Stomach (tissue), 9 donors: ENCODE measurements around the gene RAP2B. TPM values are rescaled to one million over a fixed set of nuclear protein-coding genes. Genes with fewer than 3 reads are reported as not detected.
"Not testable (repeated sequence)": the region's sequence is repeated elsewhere in the genome, so short reads cannot be mapped to it uniquely, and the experiment has no call there.

Experiments used
- DNase-seq, 2 donors: peaks; one replicate each; pipeline versions ENCODE4 v3.0.0 to v3.0.0-alpha.2; 2013 to 2019
- H3K27ac ChIP-seq, 5 donors: fragments of 200-600 bp in 4 of 5; sonication (generic) in 4 of 5; one replicate each; pipeline ENCODE4 v1.5.1; 2013 to 2019; ENCODE audit warnings: mild to moderate bottlenecking in 1 of 5, moderate library complexity in 1 of 5
- H3K27me3 ChIP-seq, 3 donors: fragments of 200-600 bp; sonication (generic); one replicate each; pipeline ENCODE4 v1.5.1; 2017 to 2019; ENCODE audit warnings: mixed run types in 1 of 3
- H3K36me3 ChIP-seq, 4 donors: fragments of 200-600 bp; sonication (generic); 1 replicate in 3 of 4; 2 replicates in 1 of 4; pipeline ENCODE4 v1.5.1; 2016 to 2019
- H3K4me1 ChIP-seq, 4 donors: fragments of 200-600 bp; sonication (generic); one replicate each; pipeline ENCODE4 v1.5.1; 2016 to 2019
- H3K4me3 ChIP-seq, 4 donors: fragments of 200-600 bp; sonication (generic) in 3 of 4; one replicate each; pipeline ENCODE4 v1.5.1; 2016 to 2019; ENCODE audit warnings: mild to moderate bottlenecking in 1 of 4
- H3K9me3 ChIP-seq, 4 donors: fragments of 200-600 bp; sonication (generic); one replicate each; pipeline ENCODE4 v1.5.1; 2016 to 2019
- EP300 ChIP-seq: sonication (generic); formaldehyde crosslinking; IDR thresholded peaks from one replicate; pipeline ENCODE4 v1.6.1; 2017; ENCODE audit warnings: antibody characterized with exemption
- POLR2A ChIP-seq, 4 donors: fragments of 450-650 bp; IDR thresholded peaks; one replicate each; pipeline ENCODE4 v1.6.1; 2016; ENCODE audit warnings: antibody characterized with exemption in 4 of 4, control low read depth in 2 of 4, mild to moderate bottlenecking in 1 of 4, moderate library complexity in 1 of 4
- POLR2AphosphoS5 ChIP-seq, 3 donors: sonication (generic); formaldehyde crosslinking; IDR thresholded peaks; one replicate each; pipeline ENCODE4 v1.6.1; 2016; ENCODE audit warnings: antibody characterized with exemption in 3 of 3
- WGBS, 5 donors: extraction: QIAGEN DNeasy Blood & Tissue Kit in 3 of 5; methylation state at CpG; one replicate each; pipeline versions ENCODE4 v1.1.5 to v1.1.7; 2013 to 2018; 5-methylcytosine and 5-hydroxymethylcytosine counted together
- intact Hi-C: fragments of 100-400 bp; cut with DNase I; formaldehyde crosslinking; loops from one replicate; pipeline ENCODE4 v1.15.1; 2023; ENCODE audit warnings: low total_unique reads
- polyA plus RNA-seq, 3 donors: library from polyadenylated mRNA; stranded (reverse); fragments of 200-250 nt; gene quantifications; one replicate each; pipeline ENCODE4 v1.2.3, GENCODE V29; 2013
- total RNA-seq, 5 donors: library from RNA; depleted of rRNA; stranded (reverse); fragments of >200 nt; gene quantifications; one replicate each; pipeline versions ENCODE4 v1.1.0 to v1.2.3, GENCODE V29; 2014 to 2016
- TF ChIP-seq, protein P1 (sequence below), 7 experiments: fragments of 450-650 bp in 4 of 7; fragments of 200-600 bp in 3 of 7; sonication (generic) in 3 of 7; IDR thresholded peaks; one replicate each; pipeline ENCODE4 v1.5.1; 2016 to 2019; ENCODE audit warnings: antibody characterized with exemption in 7 of 7, control low read depth in 2 of 7, mild to moderate bottlenecking in 1 of 7
- donor health status: healthy with polysubstance abuse.
- donor health status: Bipolar disorder and iron deficiency.
- donor health status: healthy.

RAP2B gene
- total and polyA plus RNA-seq, 8 donors = 1.2 to 30.7 (median 11.0) TPM

- TF ChIP-seq, protein P1, sequence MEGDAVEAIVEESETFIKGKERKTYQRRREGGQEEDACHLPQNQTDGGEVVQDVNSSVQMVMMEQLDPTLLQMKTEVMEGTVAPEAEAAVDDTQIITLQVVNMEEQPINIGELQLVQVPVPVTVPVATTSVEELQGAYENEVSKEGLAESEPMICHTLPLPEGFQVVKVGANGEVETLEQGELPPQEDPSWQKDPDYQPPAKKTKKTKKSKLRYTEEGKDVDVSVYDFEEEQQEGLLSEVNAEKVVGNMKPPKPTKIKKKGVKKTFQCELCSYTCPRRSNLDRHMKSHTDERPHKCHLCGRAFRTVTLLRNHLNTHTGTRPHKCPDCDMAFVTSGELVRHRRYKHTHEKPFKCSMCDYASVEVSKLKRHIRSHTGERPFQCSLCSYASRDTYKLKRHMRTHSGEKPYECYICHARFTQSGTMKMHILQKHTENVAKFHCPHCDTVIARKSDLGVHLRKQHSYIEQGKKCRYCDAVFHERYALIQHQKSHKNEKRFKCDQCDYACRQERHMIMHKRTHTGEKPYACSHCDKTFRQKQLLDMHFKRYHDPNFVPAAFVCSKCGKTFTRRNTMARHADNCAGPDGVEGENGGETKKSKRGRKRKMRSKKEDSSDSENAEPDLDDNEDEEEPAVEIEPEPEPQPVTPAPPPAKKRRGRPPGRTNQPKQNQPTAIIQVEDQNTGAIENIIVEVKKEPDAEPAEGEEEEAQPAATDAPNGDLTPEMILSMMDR (IDR thresholded peaks at IDR 0.05) = no peak
- no peak for TF ChIP-seq EP300
- intact Hi-C loops = no loop called here
- no peak for DNase-seq
- Histone ChIP-seq H3K27ac (no peak overlapping the region), H3K36me3 (no peaks in the 10 kb centered on the region), H3K4me1 (peaks cover 0 to 6% (median 0%) of the 10 kb centered on the region in 4 donors), H3K9me3 (no peaks in the 10 kb centered on the region), H3K27me3 (no peaks in the 10 kb centered on the region), H3K4me3 (no peak overlapping the region)
- WGBS, 5 donors = 76 to 88% (median 85%) methylated on average over 1 of the region's 1 CpG
These were observed 17.2 kb upstream of the RAP2B start for GRCh38 chr3:153144779-153145178.

DNA sequence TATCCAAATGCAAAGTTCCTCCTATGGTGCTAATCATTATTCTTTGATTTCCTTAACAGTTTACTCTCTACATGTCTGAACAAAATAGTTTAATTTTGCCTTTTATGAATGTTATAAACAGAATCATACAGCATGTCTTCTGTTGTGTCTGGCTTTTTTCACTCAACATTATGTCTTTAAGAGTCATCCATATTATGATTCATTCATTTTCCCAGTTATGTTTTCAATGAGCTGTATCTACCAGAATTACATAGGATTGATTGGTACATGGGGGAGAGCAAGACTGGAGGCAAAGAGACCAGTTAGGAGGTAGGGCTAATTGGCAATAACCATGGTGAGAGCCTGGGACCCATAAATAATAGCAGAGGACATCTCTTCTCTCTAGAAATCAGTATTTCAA is 16.6 kb upstream of the RAP2B start:
- peaks cover 0 to 4% (median 0%) of the 10 kb centered on the region in 4 donors for H3K4me1 ChIP-seq
- TF ChIP-seq POLR2AphosphoS5 (IDR thresholded peaks at IDR 0.05) (no peak), POLR2A (IDR thresholded peaks at IDR 0.05) (no peak), EP300 (no peak)
- TF ChIP-seq, protein P1 (IDR thresholded peaks at IDR 0.05) = no peak
- no peak overlapping the region for H3K4me3 ChIP-seq
- no peaks in the 10 kb centered on the region for H3K27me3 ChIP-seq
- no peak overlapping the region for H3K27ac ChIP-seq
- H3K36me3 ChIP-seq = no peaks in the 10 kb centered on the region
- no peak for DNase-seq
- no peaks in the 10 kb centered on the region for H3K9me3 ChIP-seq
- intact Hi-C loops = no loop called here

DNA sequence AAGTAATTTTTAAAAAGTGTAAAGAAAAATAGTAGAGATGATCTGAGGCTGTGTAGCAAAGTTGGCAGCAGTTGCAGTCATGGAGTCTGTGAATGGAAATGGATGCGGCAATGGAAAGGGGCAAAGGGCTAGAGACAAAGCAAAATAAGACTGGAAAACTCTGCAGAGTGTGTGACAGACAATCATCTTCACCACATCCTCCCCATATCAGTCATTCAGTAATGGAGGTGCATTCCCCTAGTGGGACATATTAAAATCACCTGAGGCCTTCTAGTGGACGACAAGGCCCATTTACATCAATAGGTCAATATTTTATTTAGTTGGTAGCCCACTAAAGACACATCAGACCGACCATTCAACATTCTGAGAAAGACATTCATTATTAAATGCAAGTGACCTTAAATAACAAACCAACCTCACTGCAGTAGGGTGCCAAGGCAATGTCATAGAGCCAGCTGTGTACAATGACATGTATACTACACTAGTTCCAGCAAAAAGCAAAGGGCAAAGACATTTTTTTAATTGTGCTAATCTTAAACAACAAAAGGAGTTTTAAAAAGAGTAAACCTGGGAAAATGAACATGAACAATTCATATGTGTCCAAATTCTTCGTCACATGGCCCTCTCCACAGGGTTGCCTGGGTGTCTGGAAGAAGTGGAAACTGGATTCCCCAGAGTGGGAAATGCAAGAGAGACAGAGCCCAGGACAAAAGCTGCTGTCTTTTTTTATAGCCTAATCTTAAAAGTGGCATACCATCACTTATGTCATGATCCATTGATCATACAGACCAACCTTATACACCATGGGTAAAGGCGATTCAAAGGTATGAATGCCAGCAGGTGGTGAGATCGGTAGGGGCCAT is 15.6 kb upstream of the RAP2B start:
- H3K4me3 ChIP-seq = no peak overlapping the region
- 91 to 95% (median 91%) methylated on average over 6 of the region's 6 CpGs for WGBS, 5 donors
- no peak overlapping the region for H3K27ac ChIP-seq
- H3K27me3 ChIP-seq = no peaks in the 10 kb centered on the region
- no peaks in the 10 kb centered on the region for H3K36me3 ChIP-seq
- no peak for DNase-seq
- H3K4me1 ChIP-seq = no peaks in the 10 kb centered on the region
- intact Hi-C loops = no loop called here
- no peaks in the 10 kb centered on the region for H3K9me3 ChIP-seq
- TF ChIP-seq, protein P1 (IDR thresholded peaks at IDR 0.05) = no peak
- TF ChIP-seq POLR2AphosphoS5 (IDR thresholded peaks at IDR 0.05) (no peak), EP300 (no peak), POLR2A (IDR thresholded peaks at IDR 0.05) (no peak)

- no peak for DNase-seq
- Histone ChIP-seq H3K9me3 (no peaks in the 10 kb centered on the region), H3K27ac (no peak overlapping the region), H3K4me1 (no peaks in the 10 kb centered on the region), H3K27me3 (no peaks in the 10 kb centered on the region), H3K36me3 (no peaks in the 10 kb centered on the region), H3K4me3 (no peak overlapping the region)
- TF ChIP-seq EP300 (no peak), POLR2A (IDR thresholded peaks at IDR 0.05) (no peak), POLR2AphosphoS5 (IDR thresholded peaks at IDR 0.05) (no peak)
- TF ChIP-seq, protein P1 (IDR thresholded peaks at IDR 0.05) = no peak
- intact Hi-C loops = no loop called here
- 64 to 74% (median 71%) methylated on average over 2 of the region's 2 CpGs for WGBS, 5 donors
These were observed 11.0 kb upstream of the RAP2B start for GRCh38 chr3:153150991-153151390.

GRCh38 chr3:153155786-153156185 is 6.2 kb upstream of the RAP2B start:
- intact Hi-C loops = not testable (repeated sequence)

More at GRCh38 chr3:153155786-153156185, 6.2 kb upstream of the RAP2B start:
- 97 to 98% (median 98%) methylated on average over 16 to 29 of the region's 29 CpGs for WGBS, 5 donors
- DNase-seq, H3K27me3 ChIP-seq, H3K9me3 ChIP-seq, H3K4me3 ChIP-seq, H3K27ac ChIP-seq, H3K36me3 ChIP-seq: not testable (repeated sequence)
- H3K4me1 ChIP-seq = peaks cover 0 to 12% (median 8%) of the 10 kb centered on the region in 4 donors
